Measurements from ENCODE around the gene ABCD2. TPM values are rescaled to one million over a fixed set of nuclear protein-coding genes. Genes with fewer than 3 reads are reported as not detected.

Gene ABCD2
- 2.2 TPM for polyA plus RNA-seq (2012; ENCODE audit: low read depth, missing spikeins)

DNA sequence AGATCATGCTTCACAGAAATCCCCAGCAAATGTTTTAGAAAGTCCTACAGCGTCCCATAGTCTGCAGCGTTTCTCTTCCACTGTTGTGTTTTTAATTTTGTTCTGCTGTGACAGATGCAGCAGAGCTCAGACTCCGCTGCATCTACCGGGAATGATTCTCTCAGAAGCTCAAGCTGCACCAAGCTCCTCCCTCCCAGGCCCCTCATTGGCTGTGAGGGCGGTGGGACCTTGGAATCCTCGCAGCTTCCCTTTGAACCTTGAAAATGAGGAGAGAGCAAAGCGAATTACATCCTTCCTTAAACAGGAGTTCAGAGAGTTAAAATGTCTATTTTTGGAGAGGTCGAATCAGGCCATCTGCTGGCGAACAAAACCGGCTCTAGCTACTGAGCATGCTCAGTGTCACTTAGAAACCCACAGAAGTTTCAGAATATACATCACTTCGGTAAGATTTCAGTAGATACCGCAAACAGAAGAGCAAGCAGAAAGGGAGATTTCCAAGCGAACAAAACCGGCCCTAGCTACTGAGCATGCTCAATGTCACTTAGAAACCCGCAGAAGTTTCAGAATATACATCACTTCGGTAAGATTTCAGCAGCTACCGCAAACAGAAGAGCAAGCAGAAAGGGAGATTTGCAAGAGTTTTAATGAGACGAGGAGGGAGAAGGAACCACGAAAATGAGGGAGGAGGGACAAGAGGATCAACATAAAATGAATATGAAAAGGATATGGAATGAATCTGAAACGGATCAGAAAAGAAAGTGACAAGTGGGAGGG lies at the start of gene ABCD2:
ABCD2 (minus strand) TSS at position 144 of the 774 bp plus-strand sequence. CDS start 188 bp downstream, outside the sequence.
- peak; percentile 0; the same call in 1 of the 2 replicates for TF ChIP-seq POLR2AphosphoS5 (IDR thresholded peaks at IDR 0.05; ENCODE audit: low read depth, low read length)
- TF ChIP-seq PAX5 (IDR thresholded peaks at IDR 0.05; ENCODE audit: insufficient read depth, low read length, severe bottlenecking) = no peak
- peak; percentile 11; the same call in 1 of the 2 replicates for TF ChIP-seq POU2F2 (IDR thresholded peaks at IDR 0.05; ENCODE audit: low read depth, low read length)
- TF ChIP-seq TAF1 (IDR thresholded peaks at IDR 0.05; ENCODE audit: low read depth, low read length) = peak; percentile 51; the same call in 1 of the 2 replicates
- peak; percentile 54 for TF ChIP-seq POLR2A (IDR thresholded peaks at IDR 0.05; ENCODE audit: low read depth, low read length)
- no peak for TF ChIP-seq SPI1 (IDR thresholded peaks at IDR 0.05; ENCODE audit: low read depth, low read length)
- DNase-seq (ENCODE audit: insufficient read length, low spot score) = peak; percentile 19
- FAIRE-seq = peak; percentile 95

DNA sequence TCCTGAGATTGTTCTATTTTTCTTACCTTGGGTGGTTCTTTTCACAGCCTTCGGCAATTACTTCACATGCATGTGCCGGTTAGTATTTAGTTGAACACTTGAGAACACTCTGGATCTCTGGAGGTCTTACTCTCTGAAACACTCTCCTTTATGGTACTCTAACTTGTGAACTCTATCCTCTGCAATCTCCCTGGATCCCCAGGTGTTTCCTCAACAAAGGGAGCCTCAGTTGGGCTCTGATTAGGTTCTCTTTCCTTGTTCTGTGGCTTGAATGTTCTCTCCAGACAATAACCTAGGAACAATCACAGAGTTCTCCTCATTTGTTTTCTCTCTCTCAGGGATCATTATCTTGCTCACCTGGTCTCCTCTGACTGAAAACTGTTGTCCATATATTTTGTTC lies 40.5 kb upstream of the ABCD2 start:
- TF ChIP-seq POLR2A (IDR thresholded peaks at IDR 0.05; ENCODE audit: low read depth, low read length) (no peak), TAF1 (IDR thresholded peaks at IDR 0.05; ENCODE audit: low read depth, low read length) (no peak), PAX5 (IDR thresholded peaks at IDR 0.05; ENCODE audit: insufficient read depth, low read length, severe bottlenecking) (no peak), POLR2AphosphoS5 (IDR thresholded peaks at IDR 0.05; ENCODE audit: low read depth, low read length) (no peak), SPI1 (IDR thresholded peaks at IDR 0.05; ENCODE audit: low read depth, low read length) (no peak), POU2F2 (IDR thresholded peaks at IDR 0.05; ENCODE audit: low read depth, low read length) (no peak)
- DNase-seq (ENCODE audit: insufficient read length, low spot score) (no peak), FAIRE-seq (no peak)

DNA sequence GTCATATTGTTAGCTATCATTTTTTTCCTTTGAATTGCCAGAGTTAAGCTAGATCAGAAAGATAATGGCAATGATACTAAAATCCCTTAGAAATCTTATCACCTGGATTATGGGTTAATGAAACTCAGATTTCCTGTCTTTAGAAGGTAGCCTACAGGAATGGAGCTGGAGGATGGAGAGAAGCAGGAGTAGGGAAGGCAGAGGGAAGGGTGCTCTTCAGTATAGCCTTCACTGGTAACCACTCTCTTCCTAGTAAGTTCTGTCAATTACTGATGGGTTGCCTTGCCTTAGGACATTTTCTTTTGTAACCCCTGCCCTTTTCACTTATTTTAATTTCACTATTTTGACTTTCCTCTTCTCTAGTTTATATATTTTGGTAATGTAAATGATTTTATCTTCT lies 27.8 kb upstream of the ABCD2 start:
- TF ChIP-seq POLR2A (IDR thresholded peaks at IDR 0.05; ENCODE audit: low read depth, low read length) (no peak), SPI1 (IDR thresholded peaks at IDR 0.05; ENCODE audit: low read depth, low read length) (no peak), PAX5 (IDR thresholded peaks at IDR 0.05; ENCODE audit: insufficient read depth, low read length, severe bottlenecking) (no peak), POLR2AphosphoS5 (IDR thresholded peaks at IDR 0.05; ENCODE audit: low read depth, low read length) (no peak), POU2F2 (IDR thresholded peaks at IDR 0.05; ENCODE audit: low read depth, low read length) (no peak), TAF1 (IDR thresholded peaks at IDR 0.05; ENCODE audit: low read depth, low read length) (no peak)
- FAIRE-seq (peak; percentile 26), DNase-seq (ENCODE audit: insufficient read length, low spot score) (no peak)

GRCh38 chr12:39646963-39647362 lies 27.4 kb upstream of the ABCD2 start:
- TF ChIP-seq SPI1 (IDR thresholded peaks at IDR 0.05; ENCODE audit: low read depth, low read length) (no peak), POLR2A (IDR thresholded peaks at IDR 0.05; ENCODE audit: low read depth, low read length) (no peak), PAX5 (IDR thresholded peaks at IDR 0.05; ENCODE audit: insufficient read depth, low read length, severe bottlenecking) (no peak), TAF1 (IDR thresholded peaks at IDR 0.05; ENCODE audit: low read depth, low read length) (no peak), POU2F2 (IDR thresholded peaks at IDR 0.05; ENCODE audit: low read depth, low read length) (no peak), POLR2AphosphoS5 (IDR thresholded peaks at IDR 0.05; ENCODE audit: low read depth, low read length) (no peak)
- DNase-seq (ENCODE audit: insufficient read length, low spot score) (no peak), FAIRE-seq (no peak)

DNA sequence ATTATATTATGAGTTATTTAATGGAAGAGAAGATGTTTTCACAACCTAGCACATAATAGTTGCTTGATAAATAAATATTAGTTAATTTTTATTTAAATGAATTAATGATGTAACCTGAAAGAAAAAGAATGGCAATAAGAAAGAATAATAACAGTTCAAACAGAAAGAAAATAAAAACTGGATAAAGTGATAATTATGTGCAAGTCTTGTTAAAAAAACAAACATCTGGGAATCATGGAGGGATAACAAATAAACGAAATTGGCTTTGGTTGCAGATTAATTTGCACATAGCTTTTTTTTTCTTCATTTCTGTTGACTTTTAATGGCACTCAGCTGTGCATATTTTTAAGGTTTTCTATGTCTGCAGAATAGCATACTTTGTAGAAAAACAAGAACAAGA lies 23.4 kb upstream of the ABCD2 start:
- DNase-seq (ENCODE audit: insufficient read length, low spot score) (no peak), FAIRE-seq (no peak)
- TF ChIP-seq SPI1 (IDR thresholded peaks at IDR 0.05; ENCODE audit: low read depth, low read length) (no peak), TAF1 (IDR thresholded peaks at IDR 0.05; ENCODE audit: low read depth, low read length) (no peak), PAX5 (IDR thresholded peaks at IDR 0.05; ENCODE audit: insufficient read depth, low read length, severe bottlenecking) (no peak), POU2F2 (IDR thresholded peaks at IDR 0.05; ENCODE audit: low read depth, low read length) (no peak), POLR2A (IDR thresholded peaks at IDR 0.05; ENCODE audit: low read depth, low read length) (no peak), POLR2AphosphoS5 (IDR thresholded peaks at IDR 0.05; ENCODE audit: low read depth, low read length) (no peak)

DNA sequence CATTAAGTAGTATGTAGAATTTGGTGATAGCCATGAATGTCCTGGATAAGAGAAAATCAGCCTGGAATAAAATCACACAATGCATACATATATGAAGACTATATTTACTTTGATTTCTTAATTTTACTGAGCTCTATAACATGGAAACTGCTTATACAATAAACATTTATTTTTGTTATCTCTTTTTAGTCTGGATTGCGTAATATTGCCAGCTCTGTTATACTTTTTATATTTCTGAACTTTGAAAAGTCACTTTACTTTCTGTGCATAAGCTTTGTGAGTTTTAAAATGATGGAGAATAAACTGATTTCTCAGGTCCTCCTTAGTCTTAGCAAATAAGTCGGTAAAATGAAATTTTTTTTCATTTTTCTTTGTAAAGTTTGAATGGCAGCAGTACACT lies 19.2 kb upstream of the ABCD2 start:
- no peak for FAIRE-seq
- no peak for TF ChIP-seq TAF1 (IDR thresholded peaks at IDR 0.05; ENCODE audit: low read depth, low read length)
- TF ChIP-seq PAX5 (IDR thresholded peaks at IDR 0.05; ENCODE audit: insufficient read depth, low read length, severe bottlenecking) = no peak
- no peak for TF ChIP-seq POLR2A (IDR thresholded peaks at IDR 0.05; ENCODE audit: low read depth, low read length)
- DNase-seq (ENCODE audit: insufficient read length, low spot score) = no peak

DNA sequence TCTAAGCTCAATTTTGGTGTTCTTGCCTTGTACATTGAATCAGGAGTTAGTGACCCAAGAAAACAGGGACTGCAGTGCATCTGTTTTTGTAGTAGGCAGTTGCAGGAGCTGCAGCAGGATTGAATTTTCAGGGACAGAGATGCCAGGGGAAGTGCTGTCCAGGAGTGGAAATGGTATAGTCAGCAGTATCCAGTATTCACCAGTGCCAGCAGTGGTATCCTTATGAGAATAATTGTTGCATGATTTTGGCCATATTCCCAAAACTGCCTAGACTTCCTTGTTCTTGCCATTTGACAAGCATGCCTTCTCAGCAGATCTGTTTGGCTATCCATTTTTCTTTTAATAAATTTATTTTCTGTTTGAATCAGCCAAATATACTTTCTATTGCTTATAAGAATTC lies 18.6 kb upstream of the ABCD2 start:
- TF ChIP-seq POLR2AphosphoS5 (IDR thresholded peaks at IDR 0.05; ENCODE audit: low read depth, low read length) (no peak), POU2F2 (IDR thresholded peaks at IDR 0.05; ENCODE audit: low read depth, low read length) (no peak), SPI1 (IDR thresholded peaks at IDR 0.05; ENCODE audit: low read depth, low read length) (no peak)
- DNase-seq (ENCODE audit: insufficient read length, low spot score) = no peak
- peak; percentile 23 for FAIRE-seq

GRCh38 chr12:39632670-39633069 lies 13.1 kb upstream of the ABCD2 start:
- DNase-seq (ENCODE audit: insufficient read length, low spot score) (no peak), FAIRE-seq (no peak)
- TF ChIP-seq POLR2AphosphoS5 (IDR thresholded peaks at IDR 0.05; ENCODE audit: low read depth, low read length) = no peak
- TF ChIP-seq POU2F2 (IDR thresholded peaks at IDR 0.05; ENCODE audit: low read depth, low read length) = no peak
- TF ChIP-seq PAX5 (IDR thresholded peaks at IDR 0.05; ENCODE audit: insufficient read depth, low read length, severe bottlenecking) = no peak
- no peak for TF ChIP-seq POLR2A (IDR thresholded peaks at IDR 0.05; ENCODE audit: low read depth, low read length)
- TF ChIP-seq TAF1 (IDR thresholded peaks at IDR 0.05; ENCODE audit: low read depth, low read length) = no peak
- no peak for TF ChIP-seq SPI1 (IDR thresholded peaks at IDR 0.05; ENCODE audit: low read depth, low read length)

GRCh38 chr12:39628836-39629235 lies 9.2 kb upstream of the ABCD2 start:
- FAIRE-seq = peak; percentile 41
- TF ChIP-seq SPI1 (IDR thresholded peaks at IDR 0.05; ENCODE audit: low read depth, low read length) = no peak
- TF ChIP-seq PAX5 (IDR thresholded peaks at IDR 0.05; ENCODE audit: insufficient read depth, low read length, severe bottlenecking) = no peak
- TF ChIP-seq POLR2AphosphoS5 (IDR thresholded peaks at IDR 0.05; ENCODE audit: low read depth, low read length) = no peak
- no peak for TF ChIP-seq POLR2A (IDR thresholded peaks at IDR 0.05; ENCODE audit: low read depth, low read length)
- no peak for TF ChIP-seq TAF1 (IDR thresholded peaks at IDR 0.05; ENCODE audit: low read depth, low read length)
- no peak for TF ChIP-seq POU2F2 (IDR thresholded peaks at IDR 0.05; ENCODE audit: low read depth, low read length)
- DNase-seq (ENCODE audit: insufficient read length, low spot score) = no peak

Data from GM12891 (cell line).